HG02759 (cell line): ENCODE results near the gene CDK8.

Experiments
- ATAC-seq: cut with Tn5 transposase; IDR thresholded peaks from one replicate; pipeline ENCODE4 v1.9.1; 2021; ENCODE audit warnings: mild to moderate bottlenecking, moderate library complexity; ENCODE audit not compliant: unreplicated experiment

The CDK8 gene

GRCh38 chr13:26378116-26378515 is 124.2 kb downstream of the CDK8 start:
- no peak for ATAC-seq

- no peak for ATAC-seq
Observed at GRCh38 chr13:26379831-26380230, 125.9 kb downstream of the CDK8 start.

GRCh38 chr13:26380930-26381329 is 127.0 kb downstream of the CDK8 start:
- ATAC-seq, result no peak

- no peak for ATAC-seq
Observed at GRCh38 chr13:26382366-26382765, 128.4 kb downstream of the CDK8 start.

DNA sequence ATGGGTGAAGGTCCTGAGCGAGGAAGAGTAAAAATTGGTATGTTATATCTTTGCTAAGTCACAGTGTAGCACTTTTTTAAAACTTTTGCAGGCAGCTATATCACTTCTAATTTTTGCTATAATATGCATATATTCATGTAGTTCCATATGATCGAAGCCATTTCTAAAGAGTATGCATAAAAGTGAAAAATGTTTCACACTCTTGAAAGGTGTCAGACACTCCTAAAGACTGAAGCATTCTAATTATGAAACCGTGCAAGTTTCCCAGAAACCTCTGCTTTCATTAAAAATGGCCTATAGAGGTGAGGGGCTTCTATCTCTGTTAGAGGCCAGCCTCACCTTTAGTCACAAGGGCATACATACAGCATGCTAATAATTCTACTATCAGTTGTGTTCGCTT is 128.9 kb downstream of the CDK8 start:
- no peak for ATAC-seq

GRCh38 chr13:26384587-26384986 is 130.7 kb downstream of the CDK8 start:
- ATAC-seq, result no peak

GRCh38 chr13:26386026-26386425 is 132.1 kb downstream of the CDK8 start:
- no peak for ATAC-seq

DNA sequence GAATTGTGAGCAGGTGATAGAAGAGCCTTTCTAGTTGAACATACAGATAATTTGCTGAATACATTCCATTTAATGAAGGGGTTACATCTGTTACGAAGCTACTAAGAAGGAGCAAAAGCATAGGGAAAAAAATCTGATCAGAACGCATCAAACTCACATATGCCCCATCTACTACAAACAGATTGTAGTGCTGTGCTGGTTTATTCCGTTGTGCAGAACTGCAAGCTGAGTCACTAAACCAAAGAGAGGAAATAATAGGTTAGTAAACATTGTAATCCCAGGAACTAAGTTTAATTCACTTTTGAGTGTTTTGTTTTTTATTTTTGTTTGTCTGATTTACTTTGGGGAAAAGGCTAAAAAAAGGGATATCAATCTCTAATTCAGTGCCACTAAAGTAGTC is 136.3 kb downstream of the CDK8 start:
- no peak for ATAC-seq

DNA sequence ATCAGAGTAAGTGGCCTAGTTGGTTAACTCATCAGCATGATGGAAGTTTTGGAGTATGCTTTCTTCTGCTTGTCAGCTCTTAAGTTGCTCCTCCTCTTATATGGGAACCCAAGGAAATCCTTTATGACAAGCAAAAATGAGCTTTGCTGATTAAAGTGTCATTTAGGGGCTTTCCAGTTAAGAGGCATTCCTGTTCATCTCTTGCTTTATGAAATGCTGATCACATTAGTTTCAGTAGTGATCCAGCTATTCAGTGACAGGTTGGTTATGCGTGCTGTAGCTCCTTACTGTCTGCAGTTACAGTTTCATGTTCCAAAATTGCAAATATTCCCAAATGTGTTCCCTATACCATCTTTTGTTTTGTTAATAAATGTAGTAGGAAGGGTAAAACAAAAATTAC is 146.6 kb downstream of the CDK8 start:
- ATAC-seq, result no peak

DNA sequence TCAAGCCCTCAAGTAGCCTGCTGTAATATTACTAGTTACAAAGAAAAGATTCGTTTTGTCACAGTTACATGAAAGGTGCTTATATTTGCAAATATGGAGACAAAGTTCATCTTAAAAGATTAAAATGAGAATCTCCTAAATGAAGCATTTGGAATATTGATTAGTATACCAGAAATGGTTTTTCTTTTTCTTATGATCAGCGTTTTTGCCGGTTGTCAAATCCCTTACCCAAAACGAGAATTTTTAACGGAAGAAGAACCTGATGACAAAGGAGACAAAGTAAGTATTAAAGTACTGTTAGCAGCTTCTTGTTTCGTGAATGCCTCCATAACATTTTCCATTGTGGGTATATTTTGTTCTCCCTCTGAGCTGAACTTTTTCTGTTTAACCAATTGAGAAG is 147.1 kb downstream of the CDK8 start:
- no peak for ATAC-seq

- no peak for ATAC-seq
Observed at GRCh38 chr13:26401578-26402021, 147.7 kb downstream of the CDK8 start.

- no peak for ATAC-seq
Observed at GRCh38 chr13:26406791-26407190, 152.9 kb downstream of the CDK8 start.

DNA sequence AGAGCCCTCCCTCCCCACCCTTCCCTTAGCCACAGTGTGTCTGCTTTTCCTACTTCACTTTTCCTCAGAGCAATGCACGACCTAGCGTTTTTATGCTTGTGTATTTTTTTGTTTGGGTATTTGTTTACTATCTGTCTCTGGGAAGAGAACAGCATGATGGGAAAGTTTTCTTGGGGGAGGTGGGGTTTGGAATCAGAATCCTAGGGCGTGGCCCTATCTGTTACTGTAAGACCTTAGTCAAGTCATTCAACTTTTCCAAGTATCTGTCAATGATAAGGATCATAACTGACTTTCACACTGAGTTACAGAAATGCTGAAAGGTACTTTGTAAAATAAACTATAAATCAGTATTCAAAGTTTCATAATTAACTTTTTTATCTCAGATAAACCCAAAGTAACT is 157.3 kb downstream of the CDK8 start:
- no peak for ATAC-seq

GRCh38 chr13:26412263-26412662 is 158.3 kb downstream of the CDK8 start:
- ATAC-seq, result no peak

GRCh38 chr13:26412936-26413716 is 159.2 kb downstream of the CDK8 start:
- no peak for ATAC-seq

DNA sequence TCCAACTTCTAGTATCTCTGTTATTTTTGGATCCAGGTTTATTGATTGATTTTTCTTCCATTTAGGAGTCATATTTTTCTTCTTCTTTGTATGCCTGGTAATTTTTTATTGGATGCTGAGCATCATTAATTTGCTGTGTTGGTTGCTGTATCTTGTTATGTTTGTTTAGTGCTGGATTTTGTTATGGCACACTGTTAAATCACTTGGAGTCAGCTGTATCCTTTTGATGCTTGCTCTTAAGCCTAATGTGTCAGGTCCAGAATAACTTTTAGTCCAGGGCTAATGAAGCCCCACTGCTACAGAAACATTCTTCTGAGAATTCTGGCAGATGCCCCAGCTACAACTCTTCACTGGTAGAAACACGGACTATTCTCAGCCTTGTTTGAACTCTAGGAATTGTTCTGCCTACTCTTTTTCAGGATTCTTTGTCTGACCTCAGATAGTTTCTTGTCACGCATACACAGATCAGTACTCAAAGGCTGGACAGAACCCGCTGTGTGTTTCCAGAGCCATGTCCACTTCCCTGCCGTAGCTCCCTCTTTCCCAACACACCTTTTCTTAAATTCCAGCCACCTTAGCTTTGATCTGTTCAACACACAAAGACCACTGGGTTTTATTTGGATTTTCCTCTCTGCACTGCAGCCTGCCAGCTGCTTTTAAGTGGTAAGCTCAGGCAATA is 166.5 kb downstream of the CDK8 start:
- ATAC-seq, result no peak

GRCh38 chr13:26422036-26422435 is 168.1 kb downstream of the CDK8 start:
- ATAC-seq, result no peak

DNA sequence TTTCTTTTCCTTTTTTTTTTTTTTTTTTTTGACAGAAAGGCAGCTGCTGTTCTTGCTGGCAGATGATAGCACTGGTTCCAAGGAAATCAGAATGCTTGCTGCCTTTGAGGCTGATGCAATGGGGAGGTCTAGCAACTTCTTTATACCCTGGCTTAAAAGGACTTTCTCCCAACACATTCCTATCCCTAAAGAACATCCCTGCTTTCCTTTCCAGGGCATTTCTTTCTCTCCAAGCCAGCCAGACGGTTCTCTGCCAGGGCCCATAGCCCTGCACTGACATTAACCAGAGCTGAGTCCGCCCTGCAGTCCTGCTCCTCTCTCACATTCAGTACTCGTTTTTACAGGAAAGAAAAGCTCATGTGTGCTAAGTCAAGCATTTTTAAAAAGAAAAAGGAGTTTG is 169.7 kb downstream of the CDK8 start:
- no peak for ATAC-seq

- no peak for ATAC-seq
Observed at GRCh38 chr13:26424181-26424580, 170.3 kb downstream of the CDK8 start.

- ATAC-seq, result no peak
Observed at GRCh38 chr13:26425443-26426358, 171.8 kb downstream of the CDK8 start.

DNA sequence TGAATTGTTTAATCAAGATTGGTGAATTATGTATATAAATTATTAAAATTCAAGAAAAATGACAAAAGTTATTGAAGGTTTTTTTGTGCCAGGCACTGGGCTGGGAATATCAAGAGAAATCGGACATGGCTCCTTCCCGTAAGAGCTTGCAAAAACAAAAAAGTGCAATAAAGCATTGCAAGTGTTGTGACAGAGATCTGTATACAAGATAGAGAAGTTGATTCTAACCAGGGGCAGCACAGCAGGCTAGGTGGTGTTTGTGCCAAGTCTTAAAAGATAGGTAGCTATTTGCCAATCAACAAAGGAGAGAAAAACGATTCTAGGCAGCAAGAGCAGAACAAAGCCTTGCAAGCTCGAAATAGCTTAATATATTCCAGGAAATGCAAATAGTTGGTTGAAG is 179.8 kb downstream of the CDK8 start:
- no peak for ATAC-seq
